ENCODE results near the gene DHCR24.

Gene DHCR24

DNA sequence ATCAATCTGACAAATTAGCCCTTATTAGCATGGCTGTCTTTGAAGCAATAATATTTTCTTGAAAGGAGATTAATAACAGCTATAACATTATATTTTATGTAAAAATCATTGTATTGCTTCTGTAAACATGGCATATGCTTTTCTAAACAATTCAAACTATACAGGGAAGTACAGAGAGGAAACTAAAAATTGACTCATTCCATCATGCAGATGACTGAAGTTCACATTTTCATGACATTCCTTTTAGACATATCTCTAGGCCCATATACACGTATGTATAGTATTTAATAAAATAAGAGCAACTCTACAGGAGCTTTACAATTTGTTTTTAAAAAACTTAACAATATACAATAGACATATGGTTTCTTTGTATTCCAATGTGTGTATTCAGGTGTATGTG, 5.6 kb upstream of the DHCR24 start (continued):
- TF ChIP-seq, protein P1, sequence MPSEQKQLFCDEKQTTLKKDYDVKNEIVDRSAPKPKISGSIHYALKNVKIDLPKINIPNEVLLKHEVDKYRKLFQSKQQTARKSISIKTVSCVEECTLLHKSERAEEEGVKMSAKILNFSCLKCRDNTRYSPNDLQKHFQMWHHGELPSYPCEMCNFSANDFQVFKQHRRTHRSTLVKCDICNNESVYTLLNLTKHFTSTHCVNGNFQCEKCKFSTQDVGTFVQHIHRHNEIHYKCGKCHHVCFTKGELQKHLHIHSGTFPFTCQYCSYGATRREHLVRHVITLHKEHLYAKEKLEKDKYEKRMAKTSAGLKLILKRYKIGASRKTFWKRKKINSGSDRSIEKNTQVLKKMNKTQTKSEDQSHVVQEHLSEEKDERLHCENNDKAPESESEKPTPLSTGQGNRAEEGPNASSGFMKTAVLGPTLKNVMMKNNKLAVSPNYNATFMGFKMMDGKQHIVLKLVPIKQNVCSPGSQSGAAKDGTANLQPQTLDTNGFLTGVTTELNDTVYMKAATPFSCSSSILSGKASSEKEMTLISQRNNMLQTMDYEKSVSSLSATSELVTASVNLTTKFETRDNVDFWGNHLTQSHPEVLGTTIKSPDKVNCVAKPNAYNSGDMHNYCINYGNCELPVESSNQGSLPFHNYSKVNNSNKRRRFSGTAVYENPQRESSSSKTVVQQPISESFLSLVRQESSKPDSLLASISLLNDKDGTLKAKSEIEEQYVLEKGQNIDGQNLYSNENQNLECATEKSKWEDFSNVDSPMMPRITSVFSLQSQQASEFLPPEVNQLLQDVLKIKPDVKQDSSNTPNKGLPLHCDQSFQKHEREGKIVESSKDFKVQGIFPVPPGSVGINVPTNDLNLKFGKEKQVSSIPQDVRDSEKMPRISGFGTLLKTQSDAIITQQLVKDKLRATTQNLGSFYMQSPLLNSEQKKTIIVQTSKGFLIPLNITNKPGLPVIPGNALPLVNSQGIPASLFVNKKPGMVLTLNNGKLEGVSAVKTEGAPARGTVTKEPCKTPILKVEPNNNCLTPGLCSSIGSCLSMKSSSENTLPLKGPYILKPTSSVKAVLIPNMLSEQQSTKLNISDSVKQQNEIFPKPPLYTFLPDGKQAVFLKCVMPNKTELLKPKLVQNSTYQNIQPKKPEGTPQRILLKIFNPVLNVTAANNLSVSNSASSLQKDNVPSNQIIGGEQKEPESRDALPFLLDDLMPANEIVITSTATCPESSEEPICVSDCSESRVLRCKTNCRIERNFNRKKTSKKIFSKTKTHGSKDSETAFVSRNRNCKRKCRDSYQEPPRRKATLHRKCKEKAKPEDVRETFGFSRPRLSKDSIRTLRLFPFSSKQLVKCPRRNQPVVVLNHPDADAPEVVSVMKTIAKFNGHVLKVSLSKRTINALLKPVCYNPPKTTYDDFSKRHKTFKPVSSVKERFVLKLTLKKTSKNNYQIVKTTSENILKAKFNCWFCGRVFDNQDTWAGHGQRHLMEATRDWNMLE (tag by site-specific recombination; conservative IDR thresholded peaks at IDR 0.05; ENCODE audit: low read depth): no peak
- TF ChIP-seq ZNF2 (tag by site-specific recombination; IDR thresholded peaks at IDR 0.05) (no peak), ZBTB17 (tag by site-specific recombination; IDR thresholded peaks at IDR 0.05) (no peak), ATF2 (tag by site-specific recombination; IDR thresholded peaks at IDR 0.05; ENCODE audit: low read depth) (no peak)

GRCh38 chr1:54889132-54889725, 2.2 kb upstream of the DHCR24 start:
- no peaks in the 10 kb centered on the region for H3K36me3 ChIP-seq (ENCODE audit: control insufficient read depth in 2 of 2, insufficient read depth in 1 of 2, low read length in 2 of 2)
- H3K4me1 ChIP-seq (ENCODE audit: control insufficient read depth, insufficient read depth, low read length): peaks cover 11% of the 10 kb centered on the region
- no peak overlapping the region for H3K27ac ChIP-seq (ENCODE audit: extremely low read depth, low read depth, low read length)
- TF ChIP-seq, protein P2, sequence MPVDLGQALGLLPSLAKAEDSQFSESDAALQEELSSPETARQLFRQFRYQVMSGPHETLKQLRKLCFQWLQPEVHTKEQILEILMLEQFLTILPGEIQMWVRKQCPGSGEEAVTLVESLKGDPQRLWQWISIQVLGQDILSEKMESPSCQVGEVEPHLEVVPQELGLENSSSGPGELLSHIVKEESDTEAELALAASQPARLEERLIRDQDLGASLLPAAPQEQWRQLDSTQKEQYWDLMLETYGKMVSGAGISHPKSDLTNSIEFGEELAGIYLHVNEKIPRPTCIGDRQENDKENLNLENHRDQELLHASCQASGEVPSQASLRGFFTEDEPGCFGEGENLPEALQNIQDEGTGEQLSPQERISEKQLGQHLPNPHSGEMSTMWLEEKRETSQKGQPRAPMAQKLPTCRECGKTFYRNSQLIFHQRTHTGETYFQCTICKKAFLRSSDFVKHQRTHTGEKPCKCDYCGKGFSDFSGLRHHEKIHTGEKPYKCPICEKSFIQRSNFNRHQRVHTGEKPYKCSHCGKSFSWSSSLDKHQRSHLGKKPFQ (tag by site-specific recombination; IDR thresholded peaks at IDR 0.05): no peak
- TF ChIP-seq ZNF548 (tag by site-specific recombination; IDR thresholded peaks at IDR 0.05) (no peak), ZNF341 (tag by site-specific recombination; IDR thresholded peaks at IDR 0.05; ENCODE audit: low read depth) (no peak), ZNF16 (tag by site-specific recombination; IDR thresholded peaks at IDR 0.05; ENCODE audit: low read depth) (no peak), ZNF121 (tag by site-specific recombination; IDR thresholded peaks at IDR 0.05) (peak; percentile 52; the same call in 1 of the 2 replicates), SCRT2 (tag by site-specific recombination; IDR thresholded peaks at IDR 0.05) (peak; percentile 29; the same call in 1 of the 2 replicates), SETDB1 (IDR thresholded peaks at IDR 0.05; ENCODE audit: insufficient read length, low read length) (no peak)
- ChIA-PET POLR2A (no interaction called here), CTCF (interaction anchor here (0.7 to 4.0 kb wide), 4 partner anchors 56 to 725 kb away, joined by 3 to 24 read pairs (median 5); no protein-coding TSS in a partner anchor)
- no peak overlapping the region for H3K4me3 ChIP-seq (ENCODE audit: low read depth, low read length)
- no peaks in the 10 kb centered on the region for H3K9me3 ChIP-seq (ENCODE audit: control insufficient read depth, insufficient read depth, low read depth, low read length)

GRCh38 chr1:54888080-54888733, 1.2 kb upstream of the DHCR24 start:
- H3K4me3 ChIP-seq (ENCODE audit: low read depth, low read length): no peak overlapping the region
- ChIA-PET POLR2A (interaction anchor here (2.2 to 2.9 kb wide), 2 partner anchors 15 to 57 kb away, joined by 11 to 18 read pairs; no protein-coding TSS in a partner anchor), CTCF (interaction anchor here (0.7 to 4.0 kb wide), 7 partner anchors 8 to 434 kb away, joined by 3 to 24 read pairs (median 3); no protein-coding TSS in a partner anchor)
- H3K9me3 ChIP-seq (ENCODE audit: control insufficient read depth, insufficient read depth, low read depth, low read length): no peaks in the 10 kb centered on the region
- H3K36me3 ChIP-seq (ENCODE audit: control insufficient read depth in 2 of 2, insufficient read depth in 1 of 2, low read length in 2 of 2): peaks cover 0 to 5% of the 10 kb centered on the region in 2 experiments; a peak in 1 of 3 replicates
- TF ChIP-seq ZNF341 (tag by site-specific recombination; IDR thresholded peaks at IDR 0.05; ENCODE audit: low read depth) (no peak), ZNF202 (tag by site-specific recombination; IDR thresholded peaks at IDR 0.05; ENCODE audit: borderline replicate concordance) (no peak), ZNF600 (tag by site-specific recombination; IDR thresholded peaks at IDR 0.05) (no peak), ZNF132 (tag by site-specific recombination; IDR thresholded peaks at IDR 0.05; ENCODE audit: borderline replicate concordance) (no peak), SCRT1 (tag by site-specific recombination; IDR thresholded peaks at IDR 0.05; ENCODE audit: borderline replicate concordance) (no peak), ZBTB6 (tag by site-specific recombination; IDR thresholded peaks at IDR 0.05) (no peak), ZNF416 (tag by site-specific recombination; IDR thresholded peaks at IDR 0.05) (no peak)
- TF ChIP-seq, protein P3, sequence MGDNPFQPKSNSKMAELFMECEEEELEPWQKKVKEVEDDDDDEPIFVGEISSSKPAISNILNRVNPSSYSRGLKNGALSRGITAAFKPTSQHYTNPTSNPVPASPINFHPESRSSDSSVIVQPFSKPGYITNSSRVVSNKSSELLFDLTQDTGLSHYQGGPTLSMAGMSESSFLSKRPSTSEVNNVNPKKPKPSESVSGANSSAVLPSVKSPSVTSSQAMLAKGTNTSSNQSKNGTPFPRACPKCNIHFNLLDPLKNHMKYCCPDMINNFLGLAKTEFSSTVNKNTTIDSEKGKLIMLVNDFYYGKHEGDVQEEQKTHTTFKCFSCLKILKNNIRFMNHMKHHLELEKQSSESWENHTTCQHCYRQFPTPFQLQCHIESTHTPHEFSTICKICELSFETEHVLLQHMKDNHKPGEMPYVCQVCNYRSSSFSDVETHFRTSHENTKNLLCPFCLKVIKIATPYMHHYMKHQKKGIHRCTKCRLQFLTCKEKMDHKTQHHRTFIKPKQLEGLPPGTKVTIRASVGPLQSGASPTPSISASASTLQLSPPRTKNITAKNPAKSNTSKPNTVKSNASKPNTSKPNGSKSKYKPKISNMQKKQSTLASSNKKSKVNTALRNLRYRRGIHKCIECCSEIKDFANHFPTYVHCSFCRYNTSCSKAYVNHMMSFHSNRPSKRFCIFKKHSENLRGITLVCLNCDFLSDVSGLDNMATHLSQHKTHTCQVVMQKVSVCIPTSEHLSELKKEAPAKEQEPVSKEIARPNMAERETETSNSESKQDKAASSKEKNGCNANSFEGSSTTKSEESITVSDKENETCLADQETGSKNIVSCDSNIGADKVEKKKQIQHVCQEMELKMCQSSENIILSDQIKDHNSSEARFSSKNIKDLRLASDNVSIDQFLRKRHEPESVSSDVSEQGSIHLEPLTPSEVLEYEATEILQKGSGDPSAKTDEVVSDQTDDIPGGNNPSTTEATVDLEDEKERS (tag by site-specific recombination; IDR thresholded peaks at IDR 0.05): no peak
- no peak overlapping the region for H3K27ac ChIP-seq (ENCODE audit: extremely low read depth, low read depth, low read length)
- H3K4me1 ChIP-seq (ENCODE audit: control insufficient read depth, insufficient read depth, low read length): peaks cover 13% of the 10 kb centered on the region

All from HEK293 (cell line).